Occipital lobe (tissue), 2 donors: ENCODE data around the gene EDAR. TPM values are rescaled to one million over a fixed set of nuclear protein-coding genes. Genes with fewer than 3 reads are reported as not detected.

Experiments used
- DNase-seq: peaks from one replicate; lab custom pipeline; 2025; lab: John Stamatoyannopoulos, UW
- total RNA-seq: library from RNA; depleted of rRNA; stranded (reverse); fragments of >200 nt; gene quantifications from one replicate; pipeline ENCODE4 v1.2.3, GENCODE V29; 2014

Gene EDAR
- total RNA-seq, result not detected

DNA sequence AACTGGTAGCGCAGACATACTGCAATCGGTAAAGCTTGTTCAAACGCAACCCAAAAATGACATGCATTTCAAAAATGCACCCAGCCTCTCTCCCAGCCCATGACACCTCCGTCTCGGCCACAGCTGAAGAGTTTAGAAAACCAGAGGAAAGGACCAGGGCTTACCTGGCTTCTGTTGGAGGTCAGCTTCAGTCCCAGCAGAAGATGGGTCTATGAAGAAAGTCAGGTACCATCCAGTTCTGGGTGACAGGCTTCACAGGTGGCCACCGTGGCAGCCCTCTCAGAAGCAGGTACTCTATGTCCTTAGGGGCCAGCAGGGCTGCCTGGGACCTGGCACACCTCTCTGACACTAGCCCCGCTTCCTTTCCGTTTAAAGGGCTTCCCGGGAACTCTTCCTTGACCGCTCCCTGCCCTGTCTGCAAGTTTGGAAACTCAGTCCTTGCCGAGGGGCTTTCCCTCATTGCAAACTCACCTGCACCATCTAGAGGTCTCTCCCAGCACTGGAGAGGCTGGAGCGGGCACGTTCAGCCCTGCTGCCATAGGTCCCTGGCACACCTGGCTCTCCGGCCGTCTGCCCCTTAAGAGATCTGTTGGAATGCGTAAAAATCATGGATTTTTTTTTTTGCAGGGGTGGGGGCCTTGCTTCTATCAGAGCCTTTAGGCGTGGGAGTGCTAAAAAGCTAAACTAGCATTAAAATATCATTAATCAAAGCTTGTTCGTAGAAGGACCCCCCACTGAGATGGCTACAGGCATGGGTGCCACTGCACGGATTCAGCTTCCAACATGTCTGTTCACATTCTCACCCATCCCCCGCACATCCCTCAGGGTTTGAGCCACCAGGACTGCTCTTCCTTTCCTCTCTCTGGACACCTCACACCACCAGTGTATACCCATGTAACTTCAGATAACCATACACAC, at the start of gene EDAR:
TSS of gene EDAR (minus strand) at position 425 of the 918 bp plus-strand sequence. CDS start 58,206 bp downstream, outside the sequence.
- no peak for DNase-seq

DNA sequence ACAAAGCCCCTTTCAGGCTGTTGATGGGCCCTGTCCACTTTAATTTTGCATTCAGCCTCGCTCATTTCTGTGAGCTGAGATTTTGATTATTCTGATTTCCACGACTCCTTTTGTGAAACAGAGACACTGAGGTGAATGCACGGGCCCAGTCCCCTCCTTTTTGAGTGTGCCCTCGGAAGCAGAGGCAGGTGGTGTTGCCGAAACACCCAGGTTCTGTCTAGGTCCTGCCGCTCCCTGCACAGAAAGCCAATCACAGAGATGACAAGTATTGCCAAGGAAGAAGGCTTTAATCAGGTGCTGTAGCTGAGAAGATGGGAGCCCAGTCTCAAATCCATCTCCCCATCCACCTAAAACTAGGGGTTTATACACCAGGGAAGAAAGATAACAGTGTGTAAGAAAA, 44.2 kb upstream of the EDAR start:
- no peak for DNase-seq

DNA sequence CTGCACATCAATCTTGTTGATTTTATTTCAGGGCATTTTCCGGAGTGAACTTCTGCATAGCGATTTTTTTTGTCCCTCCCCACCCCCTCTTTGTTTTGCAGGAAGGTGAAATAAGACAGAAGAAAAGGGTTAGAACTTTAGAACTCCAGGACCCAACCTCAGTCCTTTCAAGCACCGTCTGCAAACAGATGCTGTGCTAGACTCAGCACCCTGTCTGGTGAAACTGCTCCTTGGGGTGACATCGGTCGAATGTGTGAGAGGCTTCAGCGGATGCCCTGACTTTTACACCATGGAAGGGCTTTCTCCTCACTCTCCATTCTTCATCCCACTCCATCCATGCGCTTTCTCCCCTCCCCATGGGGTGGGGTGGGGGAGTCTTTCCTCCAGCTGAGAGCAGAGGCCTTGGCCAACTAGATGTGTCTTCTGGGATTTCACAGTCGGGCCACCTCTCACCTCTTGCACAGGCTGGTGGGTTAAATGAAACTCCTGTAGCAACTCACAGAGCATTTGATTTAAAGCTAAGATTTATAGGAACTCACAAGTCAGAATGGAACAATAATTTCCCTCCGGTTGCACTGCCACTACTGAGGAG, 43.3 kb upstream of the EDAR start:
- DNase-seq, result no peak

DNA sequence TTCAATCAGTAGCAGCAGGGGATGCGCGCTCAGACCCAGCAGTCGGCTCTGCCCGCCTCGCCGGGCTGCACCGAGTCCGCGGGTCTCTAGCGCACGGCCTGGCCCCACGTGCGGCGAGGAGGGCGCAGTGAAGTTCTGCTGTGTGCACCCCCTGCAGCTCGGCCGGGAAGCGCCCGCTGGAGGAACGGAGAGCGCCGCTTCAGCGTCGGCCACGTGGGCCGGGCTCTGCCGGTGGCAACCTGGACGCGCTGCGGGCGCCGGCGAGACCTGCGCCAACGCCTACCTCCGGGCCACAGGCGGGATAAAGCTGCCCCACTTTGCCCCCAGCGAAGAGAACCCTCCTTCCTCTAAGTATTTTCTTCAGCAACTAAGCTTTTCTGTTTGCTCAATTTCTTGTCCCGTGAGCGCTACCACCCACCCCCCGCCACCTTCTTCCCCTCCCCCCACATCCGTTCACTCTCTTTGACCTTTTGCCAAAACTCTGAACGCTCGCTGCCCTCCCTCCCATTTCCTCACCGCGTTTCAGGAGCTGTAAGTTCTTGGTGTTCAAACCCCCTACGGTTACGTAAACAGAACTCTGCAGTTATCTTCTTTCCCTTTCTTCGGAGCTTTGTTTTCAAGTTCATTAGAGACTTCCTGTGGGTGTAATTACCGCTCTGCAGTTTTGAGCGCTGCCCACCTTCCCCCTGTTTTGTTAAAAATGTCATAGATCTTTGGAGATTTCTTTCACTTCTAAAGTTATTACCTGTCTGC, 42.6 kb upstream of the EDAR start:
- DNase-seq, result no peak

DNA sequence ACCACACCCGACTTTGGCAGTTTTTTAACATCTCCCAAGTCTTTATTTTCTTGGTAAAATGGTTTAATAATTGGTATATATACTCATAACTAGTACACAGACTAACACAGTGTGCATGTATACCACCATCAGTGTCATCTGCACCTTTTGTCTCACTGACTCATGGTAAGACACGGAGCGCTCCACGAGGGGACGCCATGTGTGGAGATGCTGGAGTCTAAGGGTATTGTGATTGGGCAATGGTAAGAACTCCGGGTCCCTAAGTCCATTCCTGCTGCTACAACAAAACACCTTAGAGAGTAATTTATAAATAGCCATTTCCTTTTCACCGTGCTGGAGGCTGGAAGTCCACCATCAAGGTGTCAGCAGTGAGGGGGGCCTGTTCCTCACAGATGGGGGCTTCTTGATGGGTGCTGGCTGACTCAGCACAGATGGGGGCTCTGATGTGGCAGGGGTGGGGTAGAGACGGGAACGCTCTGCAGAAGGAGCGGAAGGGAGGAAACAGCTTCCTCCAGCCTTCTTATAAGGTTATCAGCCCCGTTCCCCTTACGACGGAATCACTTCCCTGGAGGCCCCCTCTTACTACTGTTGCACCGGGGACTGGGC, 42.0 kb upstream of the EDAR start:
- no peak for DNase-seq

DNA sequence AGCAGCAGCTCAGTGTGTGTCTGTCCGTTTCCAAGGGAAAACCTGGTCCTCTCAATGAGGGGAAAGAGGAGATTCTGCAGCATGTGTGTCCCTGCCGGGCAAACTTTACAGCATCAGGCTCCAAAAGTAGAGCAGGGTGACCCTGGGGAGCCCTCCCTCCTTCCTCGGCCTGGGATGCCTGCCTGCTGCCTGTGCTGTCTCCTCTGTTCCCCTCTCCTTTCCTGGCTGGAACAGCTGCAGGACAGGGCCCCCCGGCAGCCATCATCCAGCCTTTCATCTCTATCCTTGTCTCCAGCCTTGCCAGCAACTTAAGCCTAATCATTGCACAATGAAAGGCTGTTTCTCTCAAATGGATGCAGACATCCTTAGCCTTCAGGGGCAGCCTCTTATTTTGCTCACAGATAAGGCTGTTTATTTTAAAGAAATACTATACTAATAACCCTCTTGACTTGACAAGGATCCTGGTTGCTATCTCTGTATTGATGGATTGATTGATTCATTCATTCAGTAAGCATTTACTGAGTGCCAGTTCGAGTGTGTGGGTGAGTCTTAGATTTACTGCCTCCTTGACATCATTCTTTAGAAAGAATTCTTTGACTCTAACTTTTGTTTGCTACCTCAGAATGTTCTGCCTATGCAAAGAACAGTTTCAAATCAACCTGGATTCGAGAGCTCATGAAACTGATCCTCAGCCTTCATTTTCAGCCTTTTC, 40.6 kb upstream of the EDAR start:
- DNase-seq, result no peak

DNA sequence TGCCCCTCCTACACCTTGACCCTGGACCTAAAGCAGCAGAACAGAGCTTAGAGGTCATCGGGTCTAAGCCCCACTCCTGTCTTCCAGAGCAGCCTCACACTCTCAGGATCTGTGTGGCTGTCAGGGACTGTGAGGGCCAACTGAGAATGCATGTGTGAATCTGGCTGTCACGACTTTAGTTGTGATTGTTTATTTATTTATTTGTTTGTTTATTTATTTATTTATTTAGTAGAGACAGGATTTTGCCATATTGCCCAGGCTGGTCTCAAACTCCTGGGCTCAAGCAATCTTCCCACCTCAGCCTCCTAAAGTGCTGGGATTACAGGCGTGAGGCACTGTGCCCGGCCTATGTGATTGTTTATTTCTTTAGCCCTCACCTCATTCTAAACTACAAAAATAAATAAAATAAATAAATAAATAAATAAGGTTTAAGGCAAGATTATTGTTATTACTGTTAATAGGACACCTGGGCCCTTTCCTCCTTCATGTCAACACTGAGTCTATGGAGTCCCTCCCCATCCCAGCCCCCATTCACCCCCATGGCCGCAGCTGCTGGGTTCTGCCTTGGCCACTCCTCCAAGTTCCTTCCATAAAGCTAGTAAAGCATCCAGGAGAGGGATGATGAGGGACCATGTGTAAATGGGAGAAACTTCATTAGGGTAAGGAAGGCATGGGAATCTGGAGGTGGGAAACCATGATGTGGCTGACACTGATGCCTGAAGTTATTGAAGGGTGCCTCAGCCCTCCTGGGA, 39.9 kb upstream of the EDAR start:
- DNase-seq, result no peak

DNA sequence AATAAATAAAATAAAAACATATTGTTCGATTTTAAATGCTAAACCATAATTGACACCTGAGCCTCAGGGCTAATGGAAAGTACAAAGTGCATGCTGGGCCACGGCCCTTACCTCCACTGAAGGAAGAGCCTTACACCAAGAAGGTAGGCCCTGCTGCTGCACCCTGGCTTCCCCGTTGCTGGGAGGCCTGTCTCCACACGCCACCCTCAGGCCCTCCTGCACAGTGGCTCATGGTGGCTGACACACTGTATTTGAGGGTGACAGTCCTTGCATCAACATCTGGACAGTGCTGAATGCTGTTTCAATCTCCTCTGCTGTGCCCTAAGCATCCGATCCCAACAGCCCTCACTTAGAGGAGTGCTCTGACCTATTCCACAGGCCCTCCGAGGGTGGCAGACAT, 39.3 kb upstream of the EDAR start:
- no peak for DNase-seq

DNA sequence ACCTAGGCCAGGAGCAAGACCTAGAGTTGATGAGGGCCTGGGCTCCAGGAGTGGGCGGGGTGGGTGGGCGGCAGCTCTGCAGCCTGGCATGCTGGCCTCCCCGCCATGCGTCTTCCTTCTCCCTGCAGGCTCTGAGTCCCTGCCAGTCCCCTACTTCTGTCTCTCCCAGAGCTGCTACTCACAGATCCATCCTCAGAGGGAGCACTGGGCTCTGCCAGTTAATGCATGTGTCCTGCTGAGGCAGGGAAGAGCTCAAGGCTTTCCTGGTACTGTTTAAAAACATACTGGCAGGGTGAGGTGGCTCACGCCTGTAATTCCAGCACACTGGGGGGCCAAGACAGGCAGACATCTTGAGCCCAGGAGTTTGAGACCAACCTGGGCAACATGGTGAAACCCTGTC, 38.7 kb upstream of the EDAR start:
- no peak for DNase-seq

DNA sequence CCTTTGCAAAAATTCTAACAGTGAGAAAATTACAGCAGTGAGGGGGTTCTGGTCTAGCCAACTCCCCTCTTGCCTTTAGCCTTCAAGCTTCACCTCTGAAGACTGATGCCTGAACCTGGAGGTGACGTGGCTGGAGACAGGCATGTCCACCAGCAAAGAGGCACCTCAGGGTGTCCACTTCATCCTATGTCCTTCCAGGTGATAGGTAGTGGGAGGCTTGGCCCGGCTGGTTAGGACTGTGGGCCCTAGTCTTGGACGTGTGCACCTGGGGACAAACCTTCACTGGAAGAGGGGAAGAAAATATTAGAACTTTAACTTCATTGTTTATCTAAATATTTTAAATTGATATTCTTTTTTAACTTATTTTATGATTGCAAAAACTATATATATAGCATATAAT, 35.5 kb upstream of the EDAR start:
- DNase-seq, result no peak

DNA sequence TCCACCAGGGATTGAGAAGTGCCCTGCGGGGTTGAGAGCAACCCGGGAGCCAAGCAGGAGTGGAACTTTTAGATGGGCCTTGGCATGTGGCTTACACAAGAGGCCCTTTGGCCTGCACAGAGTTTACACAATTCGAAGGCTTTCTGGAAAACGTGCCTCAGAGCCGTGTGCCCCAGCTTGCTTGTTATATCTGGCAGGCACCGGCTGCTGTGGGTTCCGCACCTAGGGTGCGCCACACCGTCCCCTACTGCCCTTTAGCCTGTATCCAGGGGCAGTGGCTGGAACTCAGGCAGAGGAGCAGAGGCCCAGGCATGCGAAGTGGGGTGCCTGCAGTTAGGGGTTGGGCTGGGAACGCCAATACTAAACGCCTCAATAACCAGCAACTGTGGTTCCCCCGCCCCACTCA, 32.9 kb upstream of the EDAR start:
- DNase-seq, result no peak

DNA sequence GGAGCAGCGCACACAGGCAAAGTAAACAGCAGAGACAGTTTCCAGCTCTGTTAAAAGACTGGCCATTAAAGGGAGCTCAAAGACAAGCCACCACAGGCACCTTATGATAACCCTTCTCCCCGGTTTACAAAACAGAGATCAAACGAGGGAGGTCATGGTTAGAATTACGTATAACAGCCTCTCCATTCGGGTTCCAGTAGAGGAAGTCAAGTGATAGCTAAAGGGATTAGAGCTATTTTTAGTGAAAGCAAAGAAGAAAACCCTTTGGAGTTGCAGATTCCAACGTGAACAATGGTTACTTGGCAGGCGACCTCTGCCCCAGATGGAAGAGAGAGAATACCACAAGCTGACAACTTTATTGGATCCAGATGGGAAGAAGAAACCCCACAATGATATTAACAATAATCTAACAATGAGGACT, 31.2 kb upstream of the EDAR start:
- no peak for DNase-seq

DNA sequence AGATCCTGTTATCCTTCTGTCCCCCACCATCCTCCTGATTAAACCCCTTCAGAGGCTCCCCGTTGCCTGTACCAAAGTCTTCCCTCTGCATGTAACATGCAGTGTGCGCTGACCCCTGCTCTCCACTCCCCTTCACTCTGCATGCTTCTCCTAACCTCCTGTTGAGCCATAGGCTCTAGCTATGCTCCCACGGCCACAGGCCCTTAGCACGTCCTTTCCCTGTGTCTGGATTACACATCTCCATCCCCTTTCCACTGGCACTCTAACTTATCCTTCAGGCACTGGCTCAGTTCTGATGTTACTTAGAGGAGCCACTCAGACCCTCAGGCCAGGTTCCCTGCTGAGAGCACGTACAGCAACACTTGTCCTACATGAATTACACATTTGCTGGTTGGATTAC, 29.4 kb upstream of the EDAR start:
- DNase-seq, result no peak

DNA sequence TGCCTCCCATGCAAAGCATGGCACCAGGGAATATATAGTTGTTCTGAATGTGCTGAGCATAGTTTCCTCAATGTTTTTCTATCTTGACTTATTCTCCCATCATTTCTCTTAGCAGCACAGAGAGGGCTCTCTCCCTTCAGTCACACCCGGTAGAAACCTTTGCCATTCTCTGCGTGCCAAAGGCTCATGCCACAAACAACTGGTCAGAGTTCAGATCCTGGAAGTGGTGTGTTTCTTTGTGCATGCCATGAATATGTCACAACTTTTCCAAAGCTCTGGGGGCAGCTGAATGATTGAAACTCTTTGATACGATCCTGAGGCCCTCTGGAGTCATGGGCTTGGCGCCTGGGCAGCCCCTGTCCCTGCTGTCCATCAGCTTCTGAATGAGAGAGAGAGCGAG, 28.0 kb upstream of the EDAR start:
- no peak for DNase-seq

DNA sequence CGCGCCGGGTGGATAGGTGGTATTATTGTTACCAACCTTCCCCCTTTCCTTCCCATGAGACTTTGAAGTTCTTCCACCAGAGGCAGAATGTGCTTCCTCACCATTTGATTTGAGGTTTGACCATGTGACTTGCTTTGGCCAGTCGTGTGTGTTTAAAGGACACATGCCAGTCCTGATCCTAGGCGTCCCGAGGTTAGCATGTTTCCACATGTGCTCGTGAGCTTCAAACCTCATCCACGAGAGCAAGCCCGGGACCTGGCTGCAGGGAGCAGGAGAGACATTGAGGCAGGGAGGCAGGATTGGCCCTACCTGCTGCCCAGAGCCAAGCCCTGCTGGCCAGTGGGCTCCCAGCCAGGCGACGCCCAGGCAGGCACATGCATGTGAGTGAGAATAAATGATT, 27.4 kb upstream of the EDAR start:
- no peak for DNase-seq

DNA sequence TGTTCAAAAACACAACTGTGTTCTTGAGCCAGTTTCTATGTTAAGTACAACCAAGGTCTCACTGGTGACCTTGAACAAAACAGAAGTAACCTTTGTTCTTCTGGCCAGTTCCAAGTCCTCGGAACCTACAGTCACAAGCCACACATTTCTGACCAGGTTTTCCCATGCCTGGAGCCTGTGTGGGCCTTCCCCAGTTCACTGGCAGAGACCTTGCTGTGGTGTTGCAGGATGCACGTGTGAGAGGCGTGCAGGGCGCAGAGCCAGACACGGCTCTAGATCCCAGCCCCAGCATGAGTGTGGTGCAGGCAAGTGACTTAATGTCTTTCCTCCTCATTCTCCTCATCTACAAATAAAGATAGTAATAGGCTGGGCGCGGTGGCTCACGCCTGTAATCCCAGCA, 25.5 kb upstream of the EDAR start:
- no peak for DNase-seq

DNA sequence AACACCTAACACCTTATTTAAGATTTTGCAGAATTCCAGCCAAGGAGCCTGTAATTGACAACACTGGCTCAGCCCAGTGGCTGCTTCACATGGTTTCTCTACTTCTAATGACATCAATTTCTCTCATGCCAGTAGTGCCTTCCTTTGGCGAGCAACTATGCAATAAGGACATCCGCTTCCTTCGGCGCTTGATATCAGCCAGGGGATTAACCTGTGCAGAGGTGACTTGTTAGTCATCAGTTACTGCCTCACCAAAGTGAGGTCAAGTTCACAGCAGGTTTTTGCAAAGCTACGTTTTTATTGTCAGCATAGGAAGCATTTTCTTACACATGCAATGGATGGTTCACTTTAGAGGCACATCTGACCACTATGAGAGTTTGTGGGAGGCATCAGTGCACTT, 24.0 kb upstream of the EDAR start:
- DNase-seq, result no peak

DNA sequence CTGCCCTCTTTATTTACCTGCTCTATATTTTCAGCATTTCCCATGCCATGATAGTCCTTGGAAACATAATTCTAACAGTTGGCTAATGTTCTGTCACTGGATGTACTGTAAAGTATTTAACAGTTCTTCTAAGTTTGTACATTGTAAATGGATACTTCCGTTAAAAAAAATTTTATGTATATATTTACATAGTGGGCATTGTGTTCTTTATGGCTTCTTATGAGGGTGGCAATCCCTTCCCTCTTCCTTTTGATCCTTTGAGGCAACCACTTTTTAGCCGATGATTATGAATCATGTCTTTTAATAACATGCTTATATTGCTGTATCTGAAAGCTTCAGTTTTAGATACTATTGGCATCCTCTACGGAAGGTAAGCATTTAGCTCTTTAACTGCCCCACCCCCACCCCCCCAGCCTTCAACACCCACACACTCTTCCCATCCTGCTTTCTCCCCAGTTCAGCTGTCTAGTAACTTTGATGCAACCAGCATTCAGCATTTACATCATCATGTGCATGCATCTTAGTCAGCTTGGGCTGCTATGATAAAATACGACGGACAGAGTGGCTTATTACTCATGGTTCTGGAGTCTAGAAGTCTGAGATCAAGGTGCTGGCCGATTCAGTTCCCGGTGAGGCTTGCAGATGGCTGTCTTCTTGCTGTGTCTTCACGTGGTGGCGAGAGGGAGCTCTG, 21.0 kb upstream of the EDAR start:
- DNase-seq, result no peak

DNA sequence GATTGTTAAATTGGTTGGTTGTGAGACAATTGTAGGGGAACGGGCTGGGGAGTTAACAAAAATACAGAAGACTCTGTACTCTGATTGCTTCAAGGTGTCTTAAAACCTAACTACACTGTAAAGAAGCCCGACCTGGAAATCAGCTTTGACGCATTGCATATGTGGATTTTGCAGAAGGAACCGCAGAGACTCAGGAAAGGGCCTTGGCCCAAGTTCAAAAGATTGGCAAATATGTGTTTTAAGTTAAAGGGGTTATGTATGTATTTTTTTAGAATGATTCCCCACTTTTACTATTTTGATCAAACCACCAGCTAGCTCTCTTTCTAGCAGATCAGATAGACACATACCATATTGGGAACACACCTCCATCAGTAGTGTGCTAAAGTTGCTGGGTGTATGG, 18.0 kb upstream of the EDAR start:
- DNase-seq, result no peak

DNA sequence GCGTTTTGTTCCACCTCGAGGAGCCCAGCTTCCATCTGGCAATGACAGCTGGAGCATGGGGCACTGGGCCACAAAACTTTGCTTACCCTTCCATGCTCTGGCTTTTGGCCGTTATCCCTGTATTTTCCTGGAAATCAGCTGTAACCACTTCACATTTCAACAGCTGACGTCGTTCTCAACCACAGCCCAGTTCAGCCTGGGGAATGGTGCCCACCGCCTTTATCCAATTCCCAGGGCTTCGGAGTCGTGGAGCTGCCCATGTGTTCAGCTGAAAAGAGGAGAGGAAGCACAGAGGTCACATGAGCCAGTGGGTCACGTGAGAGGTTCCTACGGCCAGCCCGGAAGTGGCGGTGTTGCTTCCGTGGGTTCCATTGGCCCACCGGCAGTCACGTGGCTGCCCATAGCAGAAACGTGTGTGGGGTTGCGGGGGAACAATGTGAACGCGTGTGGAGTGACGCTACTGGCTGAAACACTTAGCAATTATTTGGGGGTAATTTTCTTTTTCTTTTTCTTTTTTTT, 16.7 kb upstream of the EDAR start:
- DNase-seq, result no peak
